Mononuclear cell (primary cell): ENCODE data around the gene ATP6V1C2. TPM values are rescaled to one million over a fixed set of nuclear protein-coding genes. Genes with fewer than 3 reads are reported as not detected.

Experiments used
- H3K27me3 ChIP-seq: 2 replicates; pipeline ENCODE4 v1.6.0; 2011; ENCODE audit warnings: low read length, control low read depth; ENCODE audit not compliant: insufficient read depth
- H3K4me1 ChIP-seq: 2 replicates; pipeline ENCODE4 v1.5.1; 2011; ENCODE audit warnings: mild to moderate bottlenecking, low read length, control low read depth; ENCODE audit not compliant: insufficient read depth
- H3K4me3 ChIP-seq: 2 replicates; pipeline ENCODE4 v1.5.1; 2011; ENCODE audit warnings: mild to moderate bottlenecking, low read length, moderate library complexity
- H3K9me3 ChIP-seq: 2 replicates; pipeline ENCODE4 v1.5.1; 2011; ENCODE audit warnings: low read depth, mild to moderate bottlenecking, control low read depth, low read length
- total RNA-seq: library from RNA; depleted of rRNA; stranded (reverse); fragments of >200 nt; gene quantifications from one replicate; pipeline ENCODE4 v1.2.3, GENCODE V29; 2012

The ATP6V1C2 gene
- total RNA-seq, 1 donor = not detected

- no peak overlapping the region for H3K4me3 ChIP-seq
- H3K27me3 ChIP-seq = no peaks in the 10 kb centered on the region
- no peaks in the 10 kb centered on the region for H3K4me1 ChIP-seq
- H3K9me3 ChIP-seq = no peaks in the 10 kb centered on the region
Observed at GRCh38 chr2:10781746-10782145, 60.3 kb downstream of the ATP6V1C2 start.

- Histone ChIP-seq H3K4me1 (no peaks in the 10 kb centered on the region), H3K27me3 (no peaks in the 10 kb centered on the region), H3K9me3 (no peaks in the 10 kb centered on the region), H3K4me3 (no peak overlapping the region)
Observed at GRCh38 chr2:10783421-10783820, 62.0 kb downstream of the ATP6V1C2 start.

GRCh38 chr2:10784719-10785118 lies 63.3 kb downstream of the ATP6V1C2 start:
- H3K4me1 ChIP-seq = no peaks in the 10 kb centered on the region
- H3K4me3 ChIP-seq = no peak overlapping the region
- no peaks in the 10 kb centered on the region for H3K27me3 ChIP-seq
- no peaks in the 10 kb centered on the region for H3K9me3 ChIP-seq

GRCh38 chr2:10785260-10785659 lies 63.8 kb downstream of the ATP6V1C2 start:
- Histone ChIP-seq H3K4me1 (no peaks in the 10 kb centered on the region), H3K27me3 (no peaks in the 10 kb centered on the region), H3K9me3 (no peaks in the 10 kb centered on the region)

GRCh38 chr2:10786240-10786982 lies 65.0 kb downstream of the ATP6V1C2 start:
- Histone ChIP-seq H3K27me3 (no peaks in the 10 kb centered on the region), H3K4me3 (no peak overlapping the region), H3K4me1 (no peaks in the 10 kb centered on the region), H3K9me3 (no peaks in the 10 kb centered on the region)

More at GRCh38 chr2:10785260-10785659, 63.8 kb downstream of the ATP6V1C2 start:
- H3K4me3 ChIP-seq = no peak overlapping the region

GRCh38 chr2:10787176-10787968 lies 65.9 kb downstream of the ATP6V1C2 start:
- Histone ChIP-seq H3K4me1 (no peaks in the 10 kb centered on the region), H3K27me3 (no peaks in the 10 kb centered on the region), H3K9me3 (no peaks in the 10 kb centered on the region), H3K4me3 (no peak overlapping the region)

- Histone ChIP-seq H3K4me3 (no peak overlapping the region), H3K9me3 (no peaks in the 10 kb centered on the region), H3K27me3 (no peaks in the 10 kb centered on the region), H3K4me1 (no peaks in the 10 kb centered on the region)
Observed at GRCh38 chr2:10788855-10789254, 67.4 kb downstream of the ATP6V1C2 start.

- no peaks in the 10 kb centered on the region for H3K27me3 ChIP-seq
- H3K9me3 ChIP-seq = no peaks in the 10 kb centered on the region
- H3K4me3 ChIP-seq = no peak overlapping the region
- H3K4me1 ChIP-seq = no peaks in the 10 kb centered on the region
Observed at GRCh38 chr2:10790228-10790973, 69.0 kb downstream of the ATP6V1C2 start.

GRCh38 chr2:10792001-10792634 lies 70.7 kb downstream of the ATP6V1C2 start:
- no peaks in the 10 kb centered on the region for H3K9me3 ChIP-seq
- no peaks in the 10 kb centered on the region for H3K27me3 ChIP-seq
- no peaks in the 10 kb centered on the region for H3K4me1 ChIP-seq
- no peak overlapping the region for H3K4me3 ChIP-seq

GRCh38 chr2:10792660-10793400 lies 71.4 kb downstream of the ATP6V1C2 start:
- no peak overlapping the region for H3K4me3 ChIP-seq

GRCh38 chr2:10793816-10794215 lies 72.4 kb downstream of the ATP6V1C2 start:
- H3K9me3 ChIP-seq = no peaks in the 10 kb centered on the region

More at GRCh38 chr2:10792660-10793400, 71.4 kb downstream of the ATP6V1C2 start:
- Histone ChIP-seq H3K9me3 (no peaks in the 10 kb centered on the region), H3K27me3 (no peaks in the 10 kb centered on the region), H3K4me1 (no peaks in the 10 kb centered on the region)

GRCh38 chr2:10794876-10795275 lies 73.4 kb downstream of the ATP6V1C2 start:
- Histone ChIP-seq H3K27me3 (no peaks in the 10 kb centered on the region), H3K4me3 (no peak overlapping the region), H3K4me1 (no peaks in the 10 kb centered on the region), H3K9me3 (no peaks in the 10 kb centered on the region)

More at GRCh38 chr2:10793816-10794215, 72.4 kb downstream of the ATP6V1C2 start:
- no peak overlapping the region for H3K4me3 ChIP-seq
- no peaks in the 10 kb centered on the region for H3K27me3 ChIP-seq
- no peaks in the 10 kb centered on the region for H3K4me1 ChIP-seq

GRCh38 chr2:10795508-10796046 lies 74.1 kb downstream of the ATP6V1C2 start:
- H3K4me3 ChIP-seq = no peak overlapping the region
- H3K27me3 ChIP-seq = no peaks in the 10 kb centered on the region
- H3K9me3 ChIP-seq = no peaks in the 10 kb centered on the region
- H3K4me1 ChIP-seq = no peaks in the 10 kb centered on the region

GRCh38 chr2:10796703-10797102 lies 75.3 kb downstream of the ATP6V1C2 start:
- H3K4me1 ChIP-seq = no peaks in the 10 kb centered on the region
- H3K4me3 ChIP-seq = no peak overlapping the region
- no peaks in the 10 kb centered on the region for H3K9me3 ChIP-seq
- H3K27me3 ChIP-seq = no peaks in the 10 kb centered on the region
